Measurements from ENCODE around the gene F11R.
A peak's percentile ranks its signal among the peaks of the same experiment; 100 is the strongest.
"Not testable (repeated sequence)": the region's sequence is repeated elsewhere in the genome, so short reads cannot be mapped to it uniquely, and the experiment has no call there.

The F11R gene

DNA sequence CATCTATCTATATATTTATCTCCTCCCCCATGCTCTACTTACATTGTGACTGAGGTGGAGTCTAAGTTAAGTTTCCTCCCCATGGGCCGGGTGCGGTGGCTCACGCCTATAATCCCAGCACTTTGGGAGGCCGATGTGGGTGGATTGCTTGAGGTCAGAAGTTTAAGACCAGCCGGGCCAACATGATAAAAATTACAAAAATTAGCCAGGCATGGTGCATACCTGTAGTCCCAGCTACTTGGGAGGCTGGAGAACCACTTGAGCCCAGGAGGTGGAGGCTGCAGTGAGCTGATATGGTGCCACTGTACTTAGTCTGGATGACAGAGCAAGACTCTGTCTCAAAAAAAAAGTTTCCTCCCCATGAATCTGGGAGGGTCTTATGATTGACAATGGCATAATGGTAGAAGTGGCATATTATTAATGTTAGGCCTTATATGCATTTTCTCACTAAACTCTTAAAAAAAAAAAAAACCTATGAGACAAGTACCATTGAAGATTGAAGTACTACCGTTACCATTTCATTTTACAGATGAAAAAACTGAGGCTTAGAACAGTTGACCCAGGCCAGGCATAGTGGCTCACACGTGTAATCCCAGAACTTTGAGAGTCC lies 11.2 kb downstream of the F11R start:
- DNase-seq, result no peak

- no peak for DNase-seq
Measured at GRCh38 chr1:161008869-161009510, 12.0 kb downstream of the F11R start.

DNA sequence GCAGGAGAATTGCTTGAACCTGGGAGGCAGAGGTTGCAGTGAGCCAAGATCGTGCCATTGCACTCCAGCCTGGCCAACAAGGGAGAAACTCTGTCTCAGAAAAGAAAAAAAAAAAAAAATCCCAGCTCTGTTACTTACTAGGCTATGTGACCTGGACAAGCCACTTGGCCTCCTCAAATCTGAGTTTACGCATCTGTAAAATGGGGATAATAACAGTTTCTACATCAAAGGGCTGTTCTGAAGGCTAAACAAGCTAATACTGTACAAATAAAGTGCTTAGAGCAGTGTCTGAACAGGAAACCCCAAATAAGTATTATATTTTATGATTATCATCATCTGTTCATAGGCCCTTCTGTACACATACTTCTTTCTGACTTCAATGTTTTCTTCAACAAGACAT lies 13.6 kb downstream of the F11R start:
- DNase-seq, result no peak

DNA sequence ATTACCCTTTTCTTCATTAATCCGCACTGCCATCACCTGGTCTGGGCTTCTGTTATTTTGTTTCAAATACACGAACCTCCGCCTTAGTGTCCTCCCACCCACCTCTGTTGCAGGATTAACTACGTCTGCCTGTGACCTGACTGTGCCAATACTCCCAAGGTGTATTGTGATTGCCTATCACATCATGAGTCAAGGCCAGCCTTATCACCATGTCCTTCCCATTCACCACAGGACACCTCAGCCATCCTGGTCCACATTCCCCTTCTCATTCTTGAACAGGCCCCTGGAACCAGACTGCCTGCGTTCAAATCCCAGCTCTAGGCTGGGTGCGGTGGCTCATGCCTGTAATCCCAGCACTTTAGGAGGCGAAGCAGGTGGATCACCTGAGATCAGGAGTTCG lies 14.4 kb downstream of the F11R start:
- no peak for DNase-seq

GRCh38 chr1:161001525-161001924 lies 19.4 kb downstream of the F11R start:
- DNase-seq, result no peak

GRCh38 chr1:161000736-161001480 lies 20.0 kb downstream of the F11R start:
- DNase-seq, result no peak

GRCh38 chr1:160999376-160999775 lies 21.6 kb downstream of the F11R start:
- no peak for DNase-seq

- peak; percentile 51 for DNase-seq
Measured at GRCh38 chr1:160997323-160998038, 23.5 kb downstream of the F11R start.

- no peak for DNase-seq
Measured at GRCh38 chr1:160996178-160996577, 24.8 kb downstream of the F11R start.

- no peak for DNase-seq
Measured at GRCh38 chr1:160993544-160994193, 27.3 kb downstream of the F11R start.

- DNase-seq, result not testable (repeated sequence)
Measured at GRCh38 chr1:160992036-160992435, 28.9 kb downstream of the F11R start.

DNA sequence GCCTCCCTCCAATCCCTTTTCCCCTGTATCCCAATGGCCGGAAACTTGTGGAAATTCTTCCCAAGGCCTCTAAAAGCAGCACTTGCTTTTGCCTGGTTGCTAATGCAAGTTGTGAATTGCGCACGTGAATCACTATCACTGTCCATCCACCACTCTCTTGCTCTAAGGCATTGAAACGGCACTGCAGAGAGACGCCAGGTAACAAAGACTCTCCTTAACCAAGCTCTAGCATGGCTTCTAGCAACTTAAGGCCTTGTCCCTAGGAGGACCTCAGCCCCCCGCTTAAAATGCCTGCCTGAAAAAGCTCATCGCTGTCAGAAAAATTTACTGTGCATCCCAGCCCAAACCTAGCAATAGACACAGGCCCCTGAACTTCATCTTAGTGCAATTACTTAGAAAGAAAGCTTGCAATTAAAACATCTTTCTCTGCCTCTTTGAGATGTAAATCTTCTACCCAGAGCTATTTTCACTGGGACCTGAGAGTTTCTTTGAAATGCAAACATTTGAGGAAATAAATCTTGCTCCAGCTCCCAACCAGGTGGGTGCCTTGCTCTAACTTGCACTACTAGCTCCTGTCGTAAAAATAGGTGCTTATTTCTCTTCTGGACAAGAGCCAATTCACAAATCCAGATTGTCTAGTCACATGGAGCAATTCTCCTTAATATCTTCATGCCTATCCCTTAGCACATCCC lies 33.4 kb downstream of the F11R start:
- DNase-seq, result no peak

DNA sequence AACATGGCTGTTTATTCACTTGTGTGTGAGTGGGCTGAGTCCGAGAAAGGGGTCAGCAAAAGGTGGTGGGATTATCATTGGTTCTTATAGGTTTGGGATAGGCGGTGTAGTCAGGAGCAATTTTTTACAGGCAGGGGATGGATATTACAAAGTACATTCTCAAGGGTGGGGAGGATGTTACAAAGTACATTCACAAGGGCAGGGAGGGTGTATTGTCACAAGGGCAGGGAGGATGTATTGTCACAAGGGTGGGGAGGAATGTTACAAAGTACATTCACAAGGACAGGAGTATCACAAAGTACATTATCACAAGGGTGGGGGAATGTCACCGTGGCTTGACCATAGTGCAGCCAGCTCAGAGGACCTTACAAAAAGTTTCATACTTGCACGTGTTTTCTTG lies 35.2 kb downstream of the F11R start:
- no peak for DNase-seq

- peak; percentile 30 for DNase-seq
Measured at GRCh38 chr1:160981584-160982411, 39.2 kb downstream of the F11R start.

GRCh38 chr1:160979286-160979685 lies 41.7 kb downstream of the F11R start:
- DNase-seq, result no peak

- no peak for DNase-seq
Measured at GRCh38 chr1:160978510-160978927, 42.4 kb downstream of the F11R start.

DNA sequence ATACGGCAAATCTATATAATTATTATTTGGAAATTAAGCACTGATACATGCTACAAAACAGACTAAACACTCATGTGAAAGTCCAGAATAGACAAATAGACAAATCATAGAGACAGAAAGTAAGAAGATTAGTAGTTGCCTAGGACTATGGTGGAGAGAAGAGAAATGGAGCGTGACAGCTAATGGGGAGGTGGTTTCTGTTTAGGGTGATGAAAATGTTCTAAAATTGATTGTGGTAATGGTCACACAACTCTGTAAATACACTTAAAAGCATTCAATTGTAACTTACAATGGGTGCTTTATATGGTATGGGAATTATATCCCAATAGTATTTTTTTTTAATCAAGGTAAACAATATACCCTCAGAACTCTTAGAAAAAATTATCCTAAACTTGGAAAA lies 45.9 kb downstream of the F11R start:
- no peak for DNase-seq

- no peak for DNase-seq
Measured at GRCh38 chr1:160973491-160973890, 47.5 kb downstream of the F11R start.

GRCh38 chr1:160972939-160973338 lies 48.0 kb downstream of the F11R start:
- no peak for DNase-seq

- no peak for DNase-seq
Measured at GRCh38 chr1:160971618-160972056, 49.3 kb downstream of the F11R start.

GRCh38 chr1:160963521-160963920 lies 57.4 kb downstream of the F11R start:
- no peak for DNase-seq
